GM21423 (cell line): Measurements from ENCODE around the gene ASB10.

Experiments
- ATAC-seq: cut with Tn5 transposase; IDR thresholded peaks from one replicate; pipeline ENCODE4 v1.9.1; 2021; ENCODE audit warnings: mild to moderate bottlenecking, moderate library complexity; ENCODE audit not compliant: unreplicated experiment

Gene ASB10

GRCh38 chr7:151138153-151138851, 48.7 kb downstream of the ASB10 start:
- ATAC-seq = no peak

GRCh38 chr7:151137791-151138152, 49.3 kb downstream of the ASB10 start:
- no peak for ATAC-seq

GRCh38 chr7:151137076-151137675, 49.9 kb downstream of the ASB10 start:
- no peak for ATAC-seq

GRCh38 chr7:151135866-151136843, 50.9 kb downstream of the ASB10 start:
- ATAC-seq = no peak

- no peak for ATAC-seq
Measured at GRCh38 chr7:151135525-151135845, 51.6 kb downstream of the ASB10 start.

- no peak for ATAC-seq
Measured at GRCh38 chr7:151134743-151135524, 52.1 kb downstream of the ASB10 start.

- ATAC-seq = no peak
Measured at GRCh38 chr7:151133986-151134742, 52.9 kb downstream of the ASB10 start.

GRCh38 chr7:151133266-151133985, 53.6 kb downstream of the ASB10 start:
- ATAC-seq = no peak

GRCh38 chr7:151132461-151133205, 54.4 kb downstream of the ASB10 start:
- no peak for ATAC-seq

- ATAC-seq = no peak
Measured at GRCh38 chr7:151131592-151132293, 55.3 kb downstream of the ASB10 start.

GRCh38 chr7:151131224-151131591, 55.8 kb downstream of the ASB10 start:
- no peak for ATAC-seq

GRCh38 chr7:151130741-151131157, 56.3 kb downstream of the ASB10 start:
- no peak for ATAC-seq

GRCh38 chr7:151129960-151130591, 57.0 kb downstream of the ASB10 start:
- ATAC-seq = no peak

- no peak for ATAC-seq
Measured at GRCh38 chr7:151129117-151129959, 57.7 kb downstream of the ASB10 start.

- no peak for ATAC-seq
Measured at GRCh38 chr7:151128716-151129115, 58.3 kb downstream of the ASB10 start.

GRCh38 chr7:151128144-151128543, 58.9 kb downstream of the ASB10 start:
- no peak for ATAC-seq
